ENCODE data around the gene WDR11.

The WDR11 gene, protein sequence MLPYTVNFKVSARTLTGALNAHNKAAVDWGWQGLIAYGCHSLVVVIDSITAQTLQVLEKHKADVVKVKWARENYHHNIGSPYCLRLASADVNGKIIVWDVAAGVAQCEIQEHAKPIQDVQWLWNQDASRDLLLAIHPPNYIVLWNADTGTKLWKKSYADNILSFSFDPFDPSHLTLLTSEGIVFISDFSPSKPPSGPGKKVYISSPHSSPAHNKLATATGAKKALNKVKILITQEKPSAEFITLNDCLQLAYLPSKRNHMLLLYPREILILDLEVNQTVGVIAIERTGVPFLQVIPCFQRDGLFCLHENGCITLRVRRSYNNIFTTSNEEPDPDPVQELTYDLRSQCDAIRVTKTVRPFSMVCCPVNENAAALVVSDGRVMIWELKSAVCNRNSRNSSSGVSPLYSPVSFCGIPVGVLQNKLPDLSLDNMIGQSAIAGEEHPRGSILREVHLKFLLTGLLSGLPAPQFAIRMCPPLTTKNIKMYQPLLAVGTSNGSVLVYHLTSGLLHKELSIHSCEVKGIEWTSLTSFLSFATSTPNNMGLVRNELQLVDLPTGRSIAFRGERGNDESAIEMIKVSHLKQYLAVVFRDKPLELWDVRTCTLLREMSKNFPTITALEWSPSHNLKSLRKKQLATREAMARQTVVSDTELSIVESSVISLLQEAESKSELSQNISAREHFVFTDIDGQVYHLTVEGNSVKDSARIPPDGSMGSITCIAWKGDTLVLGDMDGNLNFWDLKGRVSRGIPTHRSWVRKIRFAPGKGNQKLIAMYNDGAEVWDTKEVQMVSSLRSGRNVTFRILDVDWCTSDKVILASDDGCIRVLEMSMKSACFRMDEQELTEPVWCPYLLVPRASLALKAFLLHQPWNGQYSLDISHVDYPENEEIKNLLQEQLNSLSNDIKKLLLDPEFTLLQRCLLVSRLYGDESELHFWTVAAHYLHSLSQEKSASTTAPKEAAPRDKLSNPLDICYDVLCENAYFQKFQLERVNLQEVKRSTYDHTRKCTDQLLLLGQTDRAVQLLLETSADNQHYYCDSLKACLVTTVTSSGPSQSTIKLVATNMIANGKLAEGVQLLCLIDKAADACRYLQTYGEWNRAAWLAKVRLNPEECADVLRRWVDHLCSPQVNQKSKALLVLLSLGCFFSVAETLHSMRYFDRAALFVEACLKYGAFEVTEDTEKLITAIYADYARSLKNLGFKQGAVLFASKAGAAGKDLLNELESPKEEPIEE

DNA sequence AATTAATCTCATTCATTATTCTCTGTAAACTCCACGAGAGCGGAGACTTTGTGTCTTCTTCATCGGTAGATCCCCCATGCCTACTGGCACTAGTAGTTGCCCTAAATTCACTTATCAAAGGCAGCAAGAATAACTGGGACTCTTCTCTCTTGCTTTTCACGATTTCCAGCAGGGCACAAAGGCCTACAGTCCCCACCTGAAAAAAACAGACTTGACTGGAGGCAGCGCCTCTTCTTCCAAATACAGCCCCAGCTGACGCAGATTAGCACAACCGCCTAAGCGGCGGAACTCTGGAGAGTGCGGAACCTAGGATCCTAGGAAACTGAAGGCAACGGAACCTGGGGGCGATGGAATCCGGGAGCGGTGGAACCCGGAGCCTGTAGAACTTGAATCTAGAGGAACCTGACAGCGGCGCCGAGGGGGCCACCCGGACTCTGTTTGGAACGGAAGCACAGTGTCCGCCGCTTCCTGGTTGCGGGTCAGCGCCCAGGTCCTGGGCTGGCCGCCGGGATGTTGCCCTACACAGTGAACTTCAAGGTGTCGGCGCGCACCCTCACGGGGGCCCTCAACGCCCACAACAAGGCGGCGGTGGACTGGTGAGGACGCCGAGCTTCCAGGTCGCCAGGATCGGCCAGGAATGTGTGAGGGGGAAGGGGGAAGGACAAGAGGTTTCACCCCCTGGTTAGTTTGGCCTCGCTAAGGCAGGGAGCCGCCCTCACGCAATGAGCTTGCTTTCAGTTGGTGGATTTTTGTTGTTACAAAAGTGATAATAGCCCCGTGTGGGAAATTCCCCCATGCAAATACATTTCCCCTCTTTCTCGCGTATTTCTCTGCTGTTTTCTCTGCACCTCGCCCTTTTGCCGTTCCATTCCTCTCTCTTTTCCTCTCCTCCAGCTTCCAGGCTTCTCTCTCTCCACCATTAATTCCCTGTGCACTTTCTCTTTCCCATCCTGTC is at the start of gene WDR11:
TSS of gene WDR11 (plus strand) at position 452 of the 955 bp plus-strand sequence. CDS start at position 511, 59 bp downstream.
- peak; percentile 29 to 70 (median 44) for DNase-seq

DNA sequence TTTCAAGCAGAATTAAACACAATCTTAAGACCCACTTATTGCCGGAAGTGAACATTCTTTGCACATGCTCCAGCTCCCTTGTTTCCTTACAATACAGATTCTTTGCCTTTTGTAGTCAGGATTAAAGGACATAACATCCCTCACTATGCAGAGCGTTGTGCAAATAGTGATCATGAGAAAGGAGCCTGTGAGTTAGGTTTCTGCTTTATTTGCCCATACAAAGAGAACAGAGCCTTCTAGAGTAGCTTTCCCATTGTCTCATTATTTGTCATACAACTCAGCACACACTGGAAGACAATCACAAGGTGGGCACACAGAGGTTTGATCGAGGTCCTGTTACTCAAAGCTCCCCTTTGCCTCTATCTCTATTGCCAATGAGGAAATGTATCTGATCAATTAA is 48.2 kb upstream of the WDR11 start:
- no peak for DNase-seq

DNA sequence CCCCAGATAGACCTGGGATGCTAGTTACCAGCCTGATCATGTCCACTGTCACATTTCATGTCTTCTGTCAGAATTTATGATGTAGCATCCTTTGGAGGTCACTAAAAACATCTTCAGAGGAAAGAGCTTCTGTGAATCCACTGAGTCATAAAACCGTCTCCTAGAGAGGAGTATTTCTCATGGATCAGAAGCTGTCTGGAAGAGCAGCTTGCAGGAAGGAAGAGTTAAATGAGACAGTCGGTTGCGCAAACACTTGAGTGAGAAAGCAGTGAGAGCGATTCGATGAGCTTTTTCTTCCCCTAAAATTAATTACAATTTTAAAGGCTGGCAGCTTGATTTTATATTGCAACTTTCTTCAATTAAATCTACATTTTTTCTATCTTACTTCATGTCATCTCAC is 47.2 kb upstream of the WDR11 start:
- no peak for DNase-seq

DNA sequence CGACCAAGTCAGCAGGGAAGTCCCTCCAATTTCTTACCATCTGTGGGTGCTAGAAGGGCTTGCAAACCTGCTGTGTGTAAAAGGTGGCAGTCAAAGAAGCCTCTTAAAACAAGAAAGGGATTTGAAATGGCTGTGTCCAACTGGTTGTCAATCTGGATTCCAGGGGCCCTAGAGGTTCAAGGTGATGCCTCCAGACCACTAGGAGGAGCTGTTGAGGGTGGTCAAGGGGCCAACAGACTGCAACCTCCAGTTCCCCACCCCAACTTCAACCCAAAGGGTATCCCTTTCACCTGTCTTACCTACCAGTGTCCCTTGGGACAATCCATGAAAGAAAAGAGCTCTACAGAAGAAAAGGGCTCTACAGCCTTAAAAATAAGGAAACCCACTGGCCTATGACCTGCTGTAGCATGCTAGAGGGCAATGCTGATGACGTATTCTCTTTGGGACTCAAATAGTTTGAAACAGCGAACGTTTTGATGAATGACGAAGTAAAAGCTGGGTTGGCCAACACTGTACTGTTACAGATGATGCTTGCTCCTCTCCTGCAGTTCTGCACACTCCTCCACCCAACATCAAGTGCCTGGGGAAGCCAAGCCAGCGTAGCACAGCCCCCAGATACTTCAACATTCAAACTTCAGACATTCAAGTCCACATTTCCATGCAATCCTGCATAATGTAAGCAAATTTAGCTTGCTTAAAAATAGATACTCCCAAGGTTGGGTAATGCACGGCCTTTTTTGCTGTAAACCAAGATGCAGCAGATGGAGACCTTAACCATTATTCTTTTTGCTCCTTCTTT is 45.9 kb upstream of the WDR11 start:
- no peak for DNase-seq

DNA sequence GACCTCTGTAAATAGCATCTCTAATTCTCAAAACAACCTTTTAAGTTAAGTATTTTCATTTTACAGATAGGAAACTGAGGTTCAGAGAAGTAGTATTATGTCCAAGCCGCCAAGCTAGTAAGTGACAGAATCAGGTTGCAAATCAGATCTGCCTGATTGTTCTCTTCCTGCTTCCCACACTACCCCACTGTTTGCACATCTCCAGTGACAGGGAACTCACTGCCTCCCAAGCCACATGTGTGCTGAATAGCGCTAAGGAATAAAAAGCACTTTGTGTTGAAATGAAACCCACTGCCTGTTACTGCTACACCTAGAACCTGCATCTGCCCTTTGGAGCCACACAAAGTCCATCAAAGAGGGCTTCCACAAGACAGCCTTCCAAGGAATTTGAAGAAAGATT is 45.1 kb upstream of the WDR11 start:
- DNase-seq, result no peak

DNA sequence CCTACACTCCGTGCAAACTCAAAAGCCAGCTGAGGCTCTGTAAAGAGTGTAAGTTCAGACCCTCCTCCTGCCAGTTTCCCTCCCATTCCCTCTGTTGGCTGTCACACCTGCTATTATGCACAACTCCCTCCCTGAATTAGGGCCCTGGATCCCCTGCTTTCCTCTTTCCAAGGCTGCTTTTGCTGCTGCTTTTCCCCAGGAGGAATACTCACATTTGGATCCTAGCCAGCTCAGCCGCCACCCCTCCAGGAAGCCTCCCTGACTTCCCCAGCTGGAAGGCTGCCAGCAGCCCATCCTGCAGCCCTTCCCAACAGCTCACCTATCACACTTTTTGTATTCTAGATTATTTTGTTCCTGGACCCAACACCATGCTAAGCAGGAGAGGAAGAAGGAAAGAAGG is 40.9 kb upstream of the WDR11 start:
- DNase-seq, result no peak

DNA sequence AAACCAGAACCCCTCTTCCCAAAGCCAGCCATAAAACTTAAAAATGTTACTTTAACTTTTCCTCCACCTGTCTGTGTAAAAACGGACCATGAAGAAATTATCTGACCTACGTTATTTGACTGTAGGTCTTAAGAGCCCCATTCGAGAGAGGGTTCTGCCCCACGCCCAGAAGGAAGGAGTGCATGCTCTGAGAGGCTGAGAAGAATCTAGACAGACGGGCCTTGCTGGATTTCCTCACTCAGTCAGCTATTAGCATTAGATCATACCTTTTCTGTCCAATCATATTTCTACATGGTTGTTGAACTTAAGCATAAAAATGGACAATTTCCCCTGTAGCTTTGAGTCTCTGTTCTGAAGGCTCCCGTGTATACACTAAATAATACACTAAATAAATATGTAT is 38.1 kb upstream of the WDR11 start:
- DNase-seq, result no peak

DNA sequence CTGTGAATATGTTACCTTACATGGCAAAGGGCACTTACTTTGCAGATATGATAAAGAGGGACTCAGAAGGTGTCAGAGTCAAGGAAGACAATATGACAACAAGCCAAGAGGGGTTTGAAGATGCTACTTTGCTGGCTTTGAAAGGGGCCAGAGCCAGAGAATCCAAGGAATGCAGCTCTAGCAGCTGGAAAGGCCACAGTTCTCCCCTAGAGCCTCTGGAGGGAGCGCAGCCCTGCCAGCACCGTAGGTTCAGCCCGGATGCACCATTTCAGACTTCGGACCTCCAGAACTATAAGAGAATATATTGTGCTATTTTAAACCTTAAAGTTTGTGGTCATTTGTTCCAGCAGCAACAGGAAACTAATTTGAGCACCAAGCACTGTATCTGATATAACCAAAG is 32.9 kb upstream of the WDR11 start:
- DNase-seq, result no peak

DNA sequence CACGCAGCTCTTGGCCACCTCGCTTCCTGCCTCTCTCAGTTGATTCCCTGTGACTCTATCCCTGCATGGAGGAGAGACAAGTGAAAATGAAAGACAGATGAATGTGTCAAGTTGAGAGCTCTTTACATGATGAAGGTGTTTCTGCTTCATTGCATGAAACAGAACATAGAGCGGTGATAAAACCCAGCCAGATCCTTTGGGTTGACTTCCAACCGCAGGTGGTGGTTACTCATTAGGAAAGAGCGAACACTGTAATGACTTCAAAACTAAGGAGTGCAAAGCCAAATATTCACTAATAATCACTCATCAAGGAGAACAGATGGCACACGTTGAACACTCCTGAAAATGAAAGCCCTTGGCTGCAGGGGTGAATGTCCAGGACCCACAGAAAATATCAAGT is 31.8 kb upstream of the WDR11 start:
- DNase-seq, result no peak

DNA sequence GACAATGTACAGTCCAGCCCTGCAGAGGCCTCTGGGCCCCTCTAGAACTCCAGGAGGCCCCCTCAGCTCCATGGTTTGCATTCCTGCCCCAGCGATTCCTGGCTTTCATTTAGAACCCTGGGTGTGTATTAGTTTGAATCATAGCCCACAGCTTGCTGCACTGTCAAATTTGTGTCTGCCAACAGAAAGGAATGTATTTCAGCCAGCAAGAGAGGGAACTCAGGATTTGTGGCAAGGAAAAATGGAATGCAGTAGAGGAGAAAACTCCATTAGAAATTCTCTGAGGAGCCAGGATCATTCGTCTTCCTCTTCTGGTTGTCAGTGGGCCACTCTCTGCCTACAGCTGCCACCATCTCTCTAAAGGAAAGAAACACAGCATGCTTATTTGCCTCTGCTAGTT is 27.9 kb upstream of the WDR11 start:
- no peak for DNase-seq

DNA sequence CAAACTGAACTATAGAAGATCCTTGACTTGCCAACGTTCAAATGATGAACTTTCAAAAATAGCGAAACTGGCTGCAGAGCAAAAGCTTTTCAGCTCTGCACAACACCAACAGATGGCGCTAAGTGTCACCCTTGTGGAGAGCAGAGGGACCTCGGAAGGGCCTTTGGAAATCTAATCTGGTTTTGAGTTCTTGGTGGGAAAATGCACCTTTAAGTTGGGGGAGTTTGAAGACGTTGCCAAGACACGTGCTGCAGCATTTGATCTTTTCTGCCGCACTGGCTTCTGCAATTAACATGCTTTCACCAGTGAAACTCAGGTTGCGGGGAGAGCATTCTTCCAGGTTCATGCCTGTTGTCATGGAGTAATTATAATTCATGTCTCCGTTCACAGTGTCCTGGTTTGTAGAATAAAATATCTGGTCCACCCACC is 26.3 kb upstream of the WDR11 start:
- DNase-seq, result no peak

DNA sequence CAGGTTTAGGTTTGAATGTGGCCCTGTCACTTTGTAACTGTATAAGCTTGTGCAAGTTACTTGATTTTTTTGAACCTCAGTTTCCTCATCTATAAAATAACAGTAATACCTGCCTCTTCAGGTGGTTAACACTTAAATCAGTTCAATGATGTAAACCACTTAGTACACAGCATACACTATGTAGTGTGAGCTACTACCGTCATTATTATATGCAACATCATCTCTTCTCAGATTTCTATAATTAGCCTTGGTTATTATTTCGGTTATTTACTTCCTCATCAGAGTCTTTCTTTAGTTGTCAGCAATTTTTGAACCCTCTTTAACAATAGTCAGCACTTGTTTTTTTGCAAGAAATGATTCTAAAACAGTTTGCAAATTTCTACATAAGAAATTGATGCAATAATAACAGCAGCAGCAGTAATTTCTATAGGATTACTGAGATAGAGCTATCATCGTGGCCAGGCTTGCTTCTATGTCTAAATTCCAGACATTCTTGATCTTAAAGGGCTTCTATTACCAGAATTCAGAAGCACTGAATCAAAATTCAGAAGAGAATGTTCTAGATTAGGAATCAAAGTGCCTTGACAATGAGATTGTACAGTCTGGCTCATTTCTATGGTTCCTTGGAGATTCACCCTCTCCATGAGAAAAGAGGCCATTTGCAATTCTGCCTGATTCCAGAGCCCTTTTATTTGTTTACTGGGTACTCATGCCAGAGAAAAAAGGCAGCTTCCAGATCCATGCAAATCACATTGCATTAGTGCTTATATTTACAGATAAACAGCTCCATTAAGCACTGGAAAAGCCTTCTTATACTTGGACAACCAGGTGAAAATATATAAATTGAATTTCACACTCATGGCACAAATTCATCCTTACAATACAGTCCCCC is 25.0 kb upstream of the WDR11 start:
- DNase-seq, result no peak

DNA sequence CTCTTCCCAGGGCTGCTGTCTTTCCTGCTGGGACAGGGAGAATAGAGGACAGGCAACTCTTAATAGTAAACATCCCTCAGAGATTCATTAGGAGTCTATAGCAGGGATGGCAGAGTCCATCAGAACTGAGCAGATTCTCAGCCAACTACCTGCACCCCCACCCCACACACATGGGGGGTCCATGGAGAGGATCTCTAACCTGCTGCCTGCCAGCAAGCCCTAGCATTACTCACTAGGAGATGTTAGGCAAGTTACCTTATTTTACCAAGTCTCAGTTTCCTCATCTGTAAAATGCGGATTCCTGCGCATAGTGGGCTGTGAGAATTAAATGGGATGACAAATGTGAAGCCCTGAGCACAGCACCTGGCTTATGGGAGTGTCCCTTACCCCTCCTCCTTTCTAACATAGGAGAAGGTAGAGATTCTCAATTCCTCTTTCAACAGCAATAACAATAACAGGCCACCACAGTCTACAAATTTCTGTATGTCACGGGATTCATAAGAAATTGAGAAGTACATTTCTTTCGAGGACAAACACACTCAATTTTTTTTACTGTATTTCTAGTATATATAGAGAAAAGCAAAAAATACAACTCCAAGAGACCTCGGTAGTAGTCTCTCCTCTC is 23.8 kb upstream of the WDR11 start:
- no peak for DNase-seq

DNA sequence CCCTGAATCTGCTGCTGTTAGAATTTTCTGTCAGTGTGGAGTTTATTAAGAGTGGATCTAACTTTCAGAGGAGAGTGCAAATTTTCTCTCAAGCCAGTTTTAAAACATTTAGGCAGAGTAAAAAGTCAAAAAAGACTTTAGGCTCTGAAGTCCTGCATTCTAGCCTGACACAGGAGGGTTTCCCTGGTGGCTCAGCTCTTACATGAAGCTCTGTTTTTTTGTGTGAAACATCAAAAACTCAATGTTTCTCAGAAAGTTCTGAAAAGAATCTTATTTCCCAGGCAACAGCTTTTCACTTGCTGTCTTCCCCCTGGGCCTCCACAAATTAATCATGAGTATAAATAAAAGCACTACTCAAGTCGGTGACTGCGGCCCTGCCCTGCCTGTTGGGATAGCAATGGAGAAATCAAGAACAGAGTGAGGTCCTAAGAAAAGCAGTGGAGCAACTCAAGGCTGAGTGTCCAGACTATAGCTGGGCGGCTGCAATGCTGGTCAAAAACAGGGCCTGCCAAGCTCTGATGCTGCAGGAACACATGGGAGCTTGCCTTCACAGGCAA is 22.3 kb upstream of the WDR11 start:
- DNase-seq, result peak in 3 of 6 experiments; percentile 15 to 37 (median 28)

DNA sequence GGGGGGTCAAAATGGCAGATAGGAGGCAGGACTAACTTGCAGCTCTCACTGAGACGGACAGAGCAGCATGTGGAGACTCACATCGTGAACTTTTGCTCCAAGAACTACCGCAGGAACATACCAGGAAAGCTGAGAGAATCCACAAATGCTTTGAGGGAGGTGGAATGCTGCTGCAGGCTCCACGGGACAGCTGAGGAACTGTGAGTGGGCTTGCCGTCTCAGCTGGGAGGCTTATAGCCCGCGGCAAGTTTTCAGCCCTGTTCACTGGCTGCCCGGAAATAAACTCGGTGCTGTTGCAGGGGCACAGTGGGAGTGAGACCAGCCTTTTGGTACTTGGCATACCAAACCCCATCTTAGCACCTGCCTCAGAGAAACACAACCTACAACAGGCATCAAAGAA is 19.1 kb upstream of the WDR11 start:
- no peak for DNase-seq

DNA sequence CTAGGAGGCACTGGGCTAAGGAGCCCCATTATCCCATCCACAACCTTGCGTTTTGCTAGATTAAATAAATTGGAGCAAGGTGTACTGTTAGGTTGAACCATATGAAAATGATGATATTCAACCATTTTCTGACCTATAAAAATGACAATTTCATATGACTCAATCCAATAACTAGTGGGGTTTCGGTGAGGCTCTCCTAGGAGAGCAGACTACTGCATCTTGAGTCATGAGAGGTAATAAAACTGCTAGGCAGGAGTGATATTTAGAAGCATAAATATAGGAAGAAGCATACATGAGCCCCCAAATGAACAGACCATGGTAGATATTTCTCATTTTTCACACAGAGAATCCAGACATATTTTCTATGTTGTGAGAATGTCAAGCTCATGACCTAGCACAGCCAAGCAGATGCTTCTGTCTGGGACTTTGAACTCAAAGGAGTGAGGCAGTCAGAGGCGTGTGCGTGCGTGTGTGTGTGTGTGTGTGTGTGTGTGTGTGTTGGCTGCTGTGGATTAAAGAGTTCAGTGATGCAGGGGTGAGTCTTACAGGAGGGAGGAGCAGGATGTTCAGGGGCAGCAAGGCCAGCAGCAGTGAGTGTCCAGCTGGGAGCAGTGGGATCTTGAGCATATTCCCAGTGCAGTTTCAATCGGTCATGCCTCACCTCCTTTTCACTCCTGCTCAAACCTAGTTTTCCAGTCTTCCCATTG is 17.8 kb upstream of the WDR11 start:
- DNase-seq, result no peak

DNA sequence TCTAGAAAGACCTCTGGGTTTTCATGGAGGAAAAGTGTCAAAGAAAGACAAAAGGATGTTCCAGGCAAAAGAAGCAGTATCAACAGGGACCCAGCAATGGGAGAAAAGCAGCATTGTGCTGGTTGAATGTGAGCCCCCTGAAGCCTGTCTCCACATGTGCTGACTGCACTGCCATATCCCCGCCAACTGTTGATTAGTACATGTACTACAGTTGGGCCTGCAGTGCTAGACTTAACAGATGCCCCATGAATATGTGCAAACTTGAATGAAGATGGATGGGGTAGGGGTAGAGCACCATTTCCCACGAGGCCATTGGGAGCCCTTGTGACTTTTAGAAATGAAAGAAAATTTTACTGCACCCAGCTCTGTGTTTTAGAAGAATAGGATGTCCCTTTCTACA is 15.6 kb upstream of the WDR11 start:
- DNase-seq, result no peak

DNA sequence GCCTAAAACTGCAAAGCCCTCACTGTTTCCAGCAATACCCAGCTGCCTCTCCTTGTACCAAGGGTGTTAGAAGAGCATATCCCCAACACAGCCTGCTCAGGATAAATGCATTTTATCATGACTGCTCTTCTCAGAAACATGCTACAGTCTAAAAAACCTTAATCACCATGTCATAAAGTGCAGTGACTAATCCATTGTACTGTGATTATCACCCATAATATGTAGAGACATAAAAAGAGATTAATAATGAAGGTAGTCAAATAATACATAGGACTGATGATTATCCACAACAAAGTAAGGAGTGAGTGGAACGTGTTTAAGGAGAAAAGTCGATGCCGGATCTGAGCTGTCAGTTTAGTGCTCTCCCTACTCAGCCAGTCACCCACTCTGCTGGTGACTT is 12.2 kb upstream of the WDR11 start:
- no peak for DNase-seq

Data from stimulated activated naive CD4-positive, alpha-beta T cell (primary cell).